SK-MEL-5 (cell line): ENCODE results near the gene PLEKHA7. TPM values are rescaled to one million over a fixed set of nuclear protein-coding genes. Genes with fewer than 3 reads are reported as not detected.
"Not testable (repeated sequence)": the region's sequence is repeated elsewhere in the genome, so short reads cannot be mapped to it uniquely, and the experiment has no call there.

ENCODE experiments used
- DNase-seq: peaks from one replicate; pipeline ENCODE4 v3.0.0-alpha.2; 2016; ENCODE audit warnings: low read depth, low spot score
- in situ Hi-C: cut with HindIII; loops from 2 replicates; pipeline ENCODE4 v1.10.0; 2016; ENCODE audit warnings: low sequenced_read_pairs, high pct_unique_total_duplicates, low pct_unique_long_range_greater_than_20kb
- polyA plus RNA-seq, 2 experiments: library from polyadenylated mRNA; depleted of rRNA; stranded (reverse); fragments of >200 nt; gene quantifications; 2 replicates each; pipeline ENCODE4 v1.2.3, GENCODE V29; 2015
- total RNA-seq: library from RNA; depleted of rRNA; stranded (reverse); fragments of >200 nt; shearing (Covaris generic); gene quantifications from 2 replicates; pipeline ENCODE4 v1.2.3, GENCODE V29; 2014; rRNA removed

The PLEKHA7 gene, protein sequence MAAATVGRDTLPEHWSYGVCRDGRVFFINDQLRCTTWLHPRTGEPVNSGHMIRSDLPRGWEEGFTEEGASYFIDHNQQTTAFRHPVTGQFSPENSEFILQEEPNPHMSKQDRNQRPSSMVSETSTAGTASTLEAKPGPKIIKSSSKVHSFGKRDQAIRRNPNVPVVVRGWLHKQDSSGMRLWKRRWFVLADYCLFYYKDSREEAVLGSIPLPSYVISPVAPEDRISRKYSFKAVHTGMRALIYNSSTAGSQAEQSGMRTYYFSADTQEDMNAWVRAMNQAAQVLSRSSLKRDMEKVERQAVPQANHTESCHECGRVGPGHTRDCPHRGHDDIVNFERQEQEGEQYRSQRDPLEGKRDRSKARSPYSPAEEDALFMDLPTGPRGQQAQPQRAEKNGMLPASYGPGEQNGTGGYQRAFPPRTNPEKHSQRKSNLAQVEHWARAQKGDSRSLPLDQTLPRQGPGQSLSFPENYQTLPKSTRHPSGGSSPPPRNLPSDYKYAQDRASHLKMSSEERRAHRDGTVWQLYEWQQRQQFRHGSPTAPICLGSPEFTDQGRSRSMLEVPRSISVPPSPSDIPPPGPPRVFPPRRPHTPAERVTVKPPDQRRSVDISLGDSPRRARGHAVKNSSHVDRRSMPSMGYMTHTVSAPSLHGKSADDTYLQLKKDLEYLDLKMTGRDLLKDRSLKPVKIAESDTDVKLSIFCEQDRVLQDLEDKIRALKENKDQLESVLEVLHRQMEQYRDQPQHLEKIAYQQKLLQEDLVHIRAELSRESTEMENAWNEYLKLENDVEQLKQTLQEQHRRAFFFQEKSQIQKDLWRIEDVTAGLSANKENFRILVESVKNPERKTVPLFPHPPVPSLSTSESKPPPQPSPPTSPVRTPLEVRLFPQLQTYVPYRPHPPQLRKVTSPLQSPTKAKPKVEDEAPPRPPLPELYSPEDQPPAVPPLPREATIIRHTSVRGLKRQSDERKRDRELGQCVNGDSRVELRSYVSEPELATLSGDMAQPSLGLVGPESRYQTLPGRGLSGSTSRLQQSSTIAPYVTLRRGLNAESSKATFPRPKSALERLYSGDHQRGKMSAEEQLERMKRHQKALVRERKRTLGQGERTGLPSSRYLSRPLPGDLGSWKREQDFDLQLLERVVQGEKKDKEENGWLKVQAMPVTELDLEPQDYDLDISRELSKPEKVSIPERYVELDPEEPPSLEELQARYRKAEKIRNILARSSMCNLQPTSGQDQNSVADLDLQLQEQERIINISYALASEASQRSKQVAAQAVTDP
- total RNA-seq, result 0.61 and 1.7 TPM in 2 replicates
- 4.5 and 5.6 TPM in 2 replicates for polyA plus RNA-seq (2015; cell fraction: cytosol; rRNA removed)
- 10.2 and 12.1 TPM in 2 replicates for polyA plus RNA-seq (2015; cell fraction: nucleus; rRNA removed)

DNA sequence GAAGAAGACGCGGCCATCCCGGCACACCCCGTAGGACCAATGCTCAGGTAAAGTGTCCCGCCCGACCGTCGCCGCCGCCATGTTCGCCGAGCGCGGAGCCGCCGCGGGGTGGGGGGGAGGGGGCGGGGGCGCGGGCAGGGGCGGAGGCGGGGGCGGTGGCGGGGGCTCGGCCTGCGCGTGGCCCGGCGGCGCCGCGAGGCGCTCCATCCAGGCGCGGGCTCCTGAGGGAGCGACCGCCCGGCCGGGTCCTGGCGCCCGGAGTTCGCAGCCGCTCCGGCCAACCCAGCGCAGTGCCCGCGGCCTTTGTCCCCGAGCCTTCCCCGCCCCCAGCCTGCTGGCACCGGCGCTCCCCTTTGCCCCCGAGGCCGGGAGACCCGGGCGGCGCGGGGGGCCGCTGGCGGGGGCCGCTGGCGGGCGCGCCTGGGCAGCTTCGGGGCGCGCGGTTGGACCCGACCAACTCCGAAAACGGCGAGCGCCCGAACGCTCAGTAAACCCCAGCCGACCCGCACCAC lies at the start of gene PLEKHA7:
TSS of gene PLEKHA7 (minus strand) at position 94 of the 512 bp plus-strand sequence. CDS start at position 81, 13 bp downstream.
- no peak for DNase-seq
- in situ Hi-C loops, result no loop called here

DNA sequence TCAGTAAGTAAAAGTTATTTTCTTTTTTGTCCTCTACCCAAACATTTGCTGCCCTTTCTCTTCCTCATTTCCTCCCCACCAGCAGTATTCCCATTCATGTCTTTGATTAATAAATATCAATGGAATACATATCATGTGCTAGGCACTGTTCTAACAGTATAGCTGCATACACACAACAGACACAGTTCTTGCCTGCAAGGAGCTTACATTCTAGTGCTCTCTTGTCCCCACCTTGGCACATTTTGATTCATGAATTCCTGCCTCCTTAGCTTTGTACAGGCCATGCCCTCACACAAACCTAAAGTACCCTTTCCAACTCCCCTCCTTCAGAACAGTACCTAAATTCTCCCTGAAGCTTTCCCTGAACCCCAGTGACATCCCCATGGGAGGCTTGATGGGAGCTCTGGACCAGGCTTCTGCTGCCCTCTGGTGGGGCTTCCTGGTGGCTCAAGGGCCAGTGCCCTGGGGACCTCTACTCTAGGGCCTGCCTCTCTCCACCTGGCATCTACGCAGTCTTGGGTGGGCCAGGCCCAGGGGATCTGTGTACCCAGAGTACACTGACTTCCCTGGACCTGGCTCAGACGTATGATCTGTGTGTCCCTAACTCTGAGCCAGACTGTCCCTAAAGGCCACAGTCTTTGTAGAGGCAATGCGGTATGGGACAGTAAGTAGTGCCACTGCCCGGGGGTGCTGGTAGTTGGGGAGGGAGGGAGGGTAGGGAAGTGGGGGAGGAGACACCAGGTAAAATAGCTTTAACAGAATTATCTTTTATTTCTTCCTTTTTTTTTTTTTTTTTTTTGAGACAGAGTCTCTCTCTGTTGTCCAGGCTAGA lies 49.2 kb upstream of the PLEKHA7 start:
- in situ Hi-C loops, result no loop called here

DNA sequence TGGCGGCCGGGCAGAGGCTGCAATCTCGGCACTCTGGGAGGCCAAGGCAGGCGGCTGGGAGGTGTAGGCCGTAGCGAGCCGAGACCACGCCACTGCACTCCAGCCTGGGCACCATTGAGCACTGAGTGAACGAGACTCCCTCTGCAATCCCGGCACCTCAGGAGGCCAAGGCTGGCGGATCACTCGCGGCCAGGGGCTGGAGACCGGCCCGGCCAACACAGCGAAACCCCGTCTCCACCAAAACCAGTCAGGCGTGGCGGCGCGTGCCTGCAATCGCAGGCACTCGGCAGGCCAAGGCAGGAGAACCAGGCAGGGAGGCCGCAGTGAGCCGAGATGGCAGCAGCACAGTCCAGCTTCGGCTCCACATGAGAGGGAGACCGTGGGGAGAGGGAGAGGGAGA lies 36.9 kb upstream of the PLEKHA7 start:
- DNase-seq, in situ Hi-C loops: not testable (repeated sequence)

More for the DNA sequence above, 49.2 kb upstream of the PLEKHA7 start:
- DNase-seq, result peak; percentile 74

DNA sequence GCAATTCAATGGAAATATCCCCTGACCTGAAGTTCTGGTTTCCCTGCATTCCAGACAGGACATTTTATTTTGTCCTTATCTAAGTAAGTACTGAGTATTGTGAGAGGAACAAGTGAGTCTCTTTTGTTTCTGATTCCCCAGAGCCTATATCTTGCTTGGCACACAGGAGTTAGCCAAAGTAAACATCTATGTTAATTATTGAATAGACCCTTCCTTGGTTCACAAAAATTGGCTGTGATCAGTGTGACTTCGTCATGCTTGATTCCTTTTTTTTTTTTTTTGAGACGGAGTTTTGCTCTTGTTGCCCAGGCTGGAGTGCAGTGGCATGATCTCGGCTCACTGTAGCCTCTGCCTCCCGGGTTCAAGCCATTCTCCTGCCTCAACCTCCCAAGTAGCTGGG lies 34.3 kb upstream of the PLEKHA7 start:
- in situ Hi-C loops, DNase-seq: not testable (repeated sequence)

DNA sequence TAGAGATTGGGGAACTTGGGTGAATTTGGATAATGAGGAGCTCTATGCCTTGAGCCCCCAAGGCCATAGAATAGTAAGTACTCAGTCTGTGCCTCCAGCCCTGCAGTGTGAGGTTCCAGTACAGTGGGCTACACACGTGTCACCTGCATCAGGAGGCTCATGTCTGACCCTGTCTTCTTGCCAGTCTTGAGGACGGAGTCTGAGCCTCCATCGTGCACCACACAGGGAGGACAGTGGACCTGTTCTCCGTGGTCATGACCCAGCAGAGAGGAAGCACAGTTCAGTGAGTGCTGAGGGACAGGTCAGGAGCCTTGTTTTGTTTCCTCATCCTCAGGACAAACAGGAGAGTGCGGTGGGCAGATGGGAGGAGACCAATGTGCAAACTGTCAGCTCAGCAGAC lies 32.5 kb upstream of the PLEKHA7 start:
- DNase-seq, result no peak
- in situ Hi-C loops, result no loop called here

DNA sequence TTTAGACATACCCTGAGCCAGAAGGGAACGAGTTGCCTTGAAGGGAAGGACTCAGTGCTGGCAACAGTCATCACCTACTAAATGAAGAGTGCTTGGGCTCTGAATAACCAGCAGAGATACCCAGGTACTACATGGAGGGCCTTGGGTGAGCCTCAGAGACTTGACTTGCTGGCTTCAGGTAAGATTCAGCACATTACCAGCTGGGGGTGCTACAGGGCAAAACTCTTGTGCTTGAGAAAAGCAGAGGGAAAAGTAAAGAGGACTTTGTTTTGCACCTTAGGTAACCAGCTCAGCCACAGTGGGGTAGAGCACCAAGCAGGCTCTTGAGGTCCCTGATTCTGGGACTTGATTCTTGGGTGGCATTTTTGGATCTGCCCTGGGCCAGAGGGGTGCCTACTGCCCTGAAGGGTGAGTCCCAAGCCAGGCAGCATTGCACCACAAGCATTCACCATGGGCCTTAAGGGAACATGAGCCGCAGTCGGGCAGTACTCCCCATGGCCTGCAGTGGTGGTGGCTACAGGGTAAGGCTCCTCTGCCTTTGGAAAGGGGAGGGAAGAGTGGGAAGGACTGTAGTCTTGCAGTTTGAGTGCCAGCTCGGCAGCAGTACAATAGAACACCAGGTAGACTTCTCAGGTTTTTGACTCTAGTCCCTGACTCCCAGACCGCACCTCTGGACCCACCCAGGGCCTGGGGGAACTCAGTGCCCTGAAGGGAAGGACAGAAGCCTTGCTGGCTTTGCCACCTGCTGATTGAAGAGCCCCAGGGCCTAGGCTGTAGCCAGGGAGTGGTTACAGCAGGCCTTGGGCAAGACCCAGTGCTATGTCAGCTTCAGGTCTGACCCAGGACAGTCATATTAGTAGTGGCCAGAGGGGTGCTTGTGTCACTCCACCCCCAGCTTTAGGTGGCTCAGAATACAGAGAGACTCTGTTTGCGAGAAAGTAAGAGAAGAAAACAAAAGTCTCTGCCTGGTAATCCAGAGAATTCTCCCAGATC lies 22.7 kb upstream of the PLEKHA7 start:
- in situ Hi-C loops, result no loop called here
- peak; percentile 41 for DNase-seq

DNA sequence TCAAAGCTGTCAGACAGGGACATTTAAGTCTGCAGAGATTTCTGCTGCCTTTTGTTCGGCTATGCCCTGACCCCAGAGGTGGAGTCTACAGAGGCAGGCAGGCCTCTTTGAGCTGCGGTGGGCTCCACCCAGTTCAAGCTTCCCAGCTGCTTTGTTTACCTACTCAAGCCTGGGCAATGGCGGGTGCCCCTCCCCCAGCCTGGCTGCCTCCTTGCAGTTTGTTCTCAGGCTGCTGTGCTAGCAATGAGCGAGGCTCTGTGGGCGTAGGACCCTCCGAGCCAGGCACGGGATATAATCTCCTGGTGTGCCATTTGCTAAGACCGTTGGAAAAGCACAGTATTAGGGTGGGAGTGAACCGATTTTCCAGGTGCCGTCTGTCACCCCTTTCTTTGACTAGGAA lies 19.8 kb upstream of the PLEKHA7 start:
- DNase-seq, in situ Hi-C loops: not testable (repeated sequence)

DNA sequence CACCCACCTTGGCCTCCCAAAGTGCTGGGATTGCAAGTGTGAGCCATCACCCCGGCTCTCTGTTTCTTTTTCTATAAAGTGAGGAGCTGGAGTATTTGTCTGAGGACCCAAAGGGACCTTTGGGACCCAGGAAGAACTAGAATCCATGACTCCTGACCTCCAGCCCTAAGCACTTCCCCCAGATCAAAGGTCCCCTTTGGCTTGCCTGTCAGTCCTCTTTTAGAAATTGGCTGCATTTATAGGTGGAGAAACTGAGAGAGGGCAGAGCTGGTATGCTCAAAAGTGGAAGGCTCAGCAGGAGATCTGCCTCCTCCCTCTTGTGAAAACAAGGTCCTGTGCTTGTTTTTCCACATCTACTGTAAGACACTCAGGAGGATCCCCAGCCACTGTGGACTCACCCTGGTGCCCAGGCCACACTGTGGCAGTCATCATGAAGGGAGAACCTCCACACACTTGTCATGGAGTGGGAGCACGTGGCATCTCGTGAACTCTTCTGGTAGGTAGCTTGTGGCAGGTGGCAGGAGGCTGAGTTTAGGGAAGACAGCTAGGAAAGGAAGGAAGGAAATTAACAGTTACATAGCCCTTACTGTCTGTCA lies 12.4 kb upstream of the PLEKHA7 start:
- in situ Hi-C loops, result no loop called here
- DNase-seq, result no peak

DNA sequence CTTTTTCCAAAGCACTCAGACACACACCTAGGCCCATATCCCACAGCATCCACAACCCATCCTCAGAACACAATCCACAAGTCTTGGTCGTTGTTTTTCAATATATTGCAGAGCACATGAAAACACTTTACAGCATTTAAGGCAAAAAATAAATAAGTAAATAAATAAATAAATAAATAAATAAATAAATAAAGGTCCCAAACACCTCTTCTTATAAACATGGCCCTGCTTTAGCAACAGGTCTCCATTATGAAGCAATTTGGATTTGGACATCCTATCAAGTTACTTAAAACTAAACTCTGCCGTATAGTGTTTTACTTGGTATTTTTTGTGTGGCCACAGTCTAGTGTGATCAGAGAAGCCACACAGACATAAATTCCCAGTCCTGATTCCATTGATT lies 10.7 kb upstream of the PLEKHA7 start:
- no peak for DNase-seq
- in situ Hi-C loops, result no loop called here

DNA sequence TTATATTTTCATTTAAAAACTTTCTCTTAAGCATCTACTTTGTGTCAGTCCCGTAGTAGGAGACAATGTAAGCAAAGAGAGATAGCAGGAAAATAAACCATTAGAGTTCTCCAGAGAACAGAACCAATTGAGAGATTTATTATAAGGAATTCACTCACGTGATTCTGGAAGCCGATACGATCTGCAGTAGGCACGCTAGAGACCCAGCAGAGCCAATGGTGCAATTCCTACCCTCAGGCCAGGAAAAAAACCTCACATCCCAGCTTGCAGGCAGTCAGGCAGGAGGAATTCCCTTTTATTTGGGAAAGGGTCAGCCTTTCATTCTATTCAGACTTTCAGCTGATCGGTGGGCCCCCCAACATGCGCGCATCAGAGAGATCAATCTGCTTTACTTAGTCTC lies 7.3 kb upstream of the PLEKHA7 start:
- peak; percentile 53 for DNase-seq

DNA sequence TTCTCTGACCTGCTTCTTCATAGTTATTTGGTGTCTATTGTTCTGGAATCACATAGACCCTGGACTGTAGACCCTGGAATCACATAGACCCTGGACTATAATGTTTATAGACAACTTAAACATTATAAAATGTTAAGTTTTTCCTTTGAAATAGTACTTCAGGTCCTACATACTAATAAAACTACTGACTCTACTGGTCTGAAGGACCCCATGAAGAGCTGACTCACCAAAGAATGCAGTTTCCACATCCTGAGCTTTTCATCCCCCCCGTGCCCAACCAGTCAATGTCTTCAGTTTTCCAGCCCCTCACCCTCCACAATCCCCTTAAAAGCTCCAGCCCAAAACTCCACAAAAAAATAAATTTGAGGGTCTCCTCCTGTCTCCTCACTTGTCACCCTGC lies 6.6 kb upstream of the PLEKHA7 start:
- no peak for DNase-seq
- in situ Hi-C loops, result no loop called here

More for the DNA sequence above, 7.3 kb upstream of the PLEKHA7 start:
- in situ Hi-C loops, result no loop called here

DNA sequence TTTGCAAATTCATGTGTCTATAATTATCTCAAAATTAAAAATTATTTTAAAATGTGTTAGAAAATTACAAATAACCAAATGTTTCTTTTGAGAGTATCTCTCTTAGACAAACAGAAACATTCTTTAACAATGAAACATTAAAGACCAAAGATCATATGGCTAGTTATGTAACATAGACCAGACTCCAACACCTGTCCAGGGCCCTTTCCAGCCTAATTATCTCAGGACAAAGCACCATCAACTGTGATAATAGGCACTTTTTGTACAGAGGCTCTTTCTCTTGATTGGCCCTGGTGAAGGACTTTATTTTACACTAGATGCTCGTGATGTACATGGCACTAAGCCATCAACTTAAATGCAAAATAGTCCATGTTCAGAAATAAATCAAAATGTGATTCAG lies 5.0 kb upstream of the PLEKHA7 start:
- in situ Hi-C loops, result no loop called here

DNA sequence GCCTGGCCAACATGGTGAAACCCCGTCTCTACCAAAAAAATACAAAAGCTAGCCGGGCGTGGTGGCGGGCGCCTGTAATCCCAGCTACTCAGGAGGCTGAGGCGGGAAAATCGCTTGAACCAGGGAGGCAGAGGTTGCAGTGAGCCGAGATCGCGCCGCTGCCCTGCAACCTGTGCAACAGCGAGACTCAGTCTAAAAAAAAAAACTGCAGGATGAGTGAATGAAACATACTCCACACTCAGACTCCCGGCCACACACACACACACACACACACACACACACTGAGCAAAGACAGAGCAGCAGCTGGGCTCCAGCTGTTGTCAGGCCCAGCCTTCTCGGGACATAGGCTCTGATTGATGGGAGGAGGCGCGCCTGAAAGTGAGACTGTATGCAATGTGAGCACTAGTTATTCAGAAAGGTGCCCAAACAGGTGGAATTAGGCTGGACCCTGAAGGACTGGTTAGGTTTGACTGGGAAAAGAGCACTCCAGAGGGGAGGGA lies 1.5 kb upstream of the PLEKHA7 start:
- no peak for DNase-seq
- in situ Hi-C loops, result no loop called here

More for the DNA sequence above, 5.0 kb upstream of the PLEKHA7 start:
- DNase-seq, result no peak

DNA sequence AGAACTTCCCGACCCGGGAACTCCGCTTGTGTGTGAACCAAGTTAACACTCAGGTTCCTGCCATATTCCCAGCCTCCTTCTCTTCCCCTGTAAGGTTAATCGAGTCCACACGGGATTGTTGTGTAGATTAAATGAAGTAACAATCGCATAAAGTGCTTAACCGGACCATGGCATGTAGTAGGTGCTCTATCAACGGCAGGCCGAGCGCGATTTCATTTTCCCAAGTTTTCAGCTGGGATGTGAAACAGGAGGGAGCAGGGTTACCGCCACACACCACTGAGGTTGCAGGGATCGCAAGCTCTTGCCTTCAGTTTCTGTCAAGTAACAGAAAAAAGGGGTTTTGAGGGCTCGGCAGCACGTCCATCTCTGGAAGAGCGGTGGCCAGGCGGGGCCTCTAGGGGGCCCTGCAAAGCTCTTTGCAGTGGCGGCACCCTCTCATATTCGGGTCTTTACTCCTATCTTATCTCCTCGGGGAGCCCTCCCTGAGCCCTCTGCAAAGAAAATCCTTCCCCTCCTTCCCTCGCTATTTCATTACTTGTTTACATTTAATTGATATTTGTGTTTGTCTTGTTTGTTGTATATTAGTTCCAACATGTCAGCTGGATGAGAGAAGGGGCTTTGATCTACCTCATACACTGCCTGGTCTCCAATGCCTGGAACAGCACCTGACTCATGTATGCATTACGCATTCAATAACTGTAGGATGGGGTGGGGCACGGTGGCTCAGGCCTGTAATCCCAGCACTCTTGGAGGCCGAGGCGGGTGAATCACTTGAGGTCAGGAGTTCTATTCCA lies 816 bp upstream of the PLEKHA7 start:
- in situ Hi-C loops, result no loop called here
- DNase-seq, result no peak
